ENCODE measurements around the gene S100A16. TPM values are rescaled to one million over a fixed set of nuclear protein-coding genes. Genes with fewer than 3 reads are reported as not detected.
A peak's percentile ranks its signal among the peaks of the same experiment; 100 is the strongest.
"Not testable (repeated sequence)": the region's sequence is repeated elsewhere in the genome, so short reads cannot be mapped to it uniquely, and the experiment has no call there.

Gene S100A16
- total and polyA plus RNA-seq, 5 donors from 2014 or later: not detected

- H3K27ac ChIP-seq (ENCODE audit: insufficient read depth, low read length, poor library complexity, severe bottlenecking): no peak overlapping the region
- H3K9me3 Mint-ChIP-seq: no peaks in the 10 kb centered on the region
- H3K4me1 Mint-ChIP-seq: no peaks in the 10 kb centered on the region
- H3K27me3 Mint-ChIP-seq: peaks cover 33% of the 10 kb centered on the region
- no peak overlapping the region for H3K4me3 Mint-ChIP-seq
- H3K27ac Mint-ChIP-seq: peak overlapping the region in 1 of 3 donors; percentile 39
- H3K4me1 ChIP-seq (ENCODE audit: control insufficient read depth, insufficient read depth, low read length, poor library complexity, severe bottlenecking): no peaks in the 10 kb centered on the region
- DNase-seq (no peak), ATAC-seq (ENCODE audit: low read depth in 2 of 2) (no peak)
- no peaks in the 10 kb centered on the region for H3K36me3 ChIP-seq (ENCODE audit: control insufficient read depth, insufficient read depth, low read length)
- H3K9me3 ChIP-seq (ENCODE audit: control insufficient read depth in 2 of 2, low read length in 2 of 2): no peaks in the 10 kb centered on the region
- H3K36me3 Mint-ChIP-seq: no peaks in the 10 kb centered on the region
- H3K27me3 ChIP-seq (ENCODE audit: control insufficient read depth, insufficient read depth, low read length): peaks cover 14% of the 10 kb centered on the region
- no peak overlapping the region for H3K4me3 ChIP-seq (ENCODE audit: low read depth, low read length)
Observed at GRCh38 chr1:153578490-153578889, 34.4 kb downstream of the S100A16 start.

- Mint-ChIP-seq H3K4me3 (no peak overlapping the region), H3K4me1 (peaks cover 0 to 6% (median 1%) of the 10 kb centered on the region in 4 donors), H3K9me3 (no peaks in the 10 kb centered on the region), H3K27me3 (peaks cover 35% of the 10 kb centered on the region), H3K36me3 (no peaks in the 10 kb centered on the region), H3K27ac (peak overlapping the region in 1 of 3 donors; percentile 37)
- Histone ChIP-seq H3K4me3 (ENCODE audit: low read depth, low read length) (no peak overlapping the region), H3K36me3 (ENCODE audit: control insufficient read depth, insufficient read depth, low read length) (no peaks in the 10 kb centered on the region), H3K27ac (ENCODE audit: insufficient read depth, low read length, poor library complexity, severe bottlenecking) (no peak overlapping the region), H3K9me3 (ENCODE audit: control insufficient read depth in 2 of 2, low read length in 2 of 2) (no peaks in the 10 kb centered on the region), H3K27me3 (ENCODE audit: control insufficient read depth, insufficient read depth, low read length) (peaks cover 14% of the 10 kb centered on the region), H3K4me1 (ENCODE audit: control insufficient read depth, insufficient read depth, low read length, poor library complexity, severe bottlenecking) (no peaks in the 10 kb centered on the region)
- ATAC-seq (ENCODE audit: low read depth in 2 of 2) (no peak), DNase-seq (no peak)
Observed at GRCh38 chr1:153577624-153578051, 35.3 kb downstream of the S100A16 start.

GRCh38 chr1:153577138-153577537, 35.8 kb downstream of the S100A16 start:
- Histone ChIP-seq H3K27ac (ENCODE audit: insufficient read depth, low read length, poor library complexity, severe bottlenecking) (no peak overlapping the region), H3K4me1 (ENCODE audit: control insufficient read depth, insufficient read depth, low read length, poor library complexity, severe bottlenecking) (no peaks in the 10 kb centered on the region), H3K4me3 (ENCODE audit: low read depth, low read length) (no peak overlapping the region), H3K36me3 (ENCODE audit: control insufficient read depth, insufficient read depth, low read length) (no peaks in the 10 kb centered on the region), H3K9me3 (ENCODE audit: control insufficient read depth in 2 of 2, low read length in 2 of 2) (no peaks in the 10 kb centered on the region), H3K27me3 (ENCODE audit: control insufficient read depth, insufficient read depth, low read length) (peaks cover 14% of the 10 kb centered on the region)
- peaks cover 37% of the 10 kb centered on the region for H3K27me3 Mint-ChIP-seq
- H3K4me1 Mint-ChIP-seq: peaks cover 0 to 9% (median 2%) of the 10 kb centered on the region in 4 donors
- H3K9me3 Mint-ChIP-seq: no peaks in the 10 kb centered on the region
- DNase-seq (no peak), ATAC-seq (ENCODE audit: low read depth in 2 of 2) (no peak)
- no peak overlapping the region for H3K4me3 Mint-ChIP-seq
- H3K36me3 Mint-ChIP-seq: no peaks in the 10 kb centered on the region
- H3K27ac Mint-ChIP-seq: no peak overlapping the region

- H3K27ac Mint-ChIP-seq; H3K36me3 ChIP-seq (ENCODE audit: control insufficient read depth, insufficient read depth, low read length); H3K9me3 ChIP-seq (ENCODE audit: control insufficient read depth in 2 of 2, low read length in 2 of 2); DNase-seq; H3K27ac ChIP-seq (ENCODE audit: insufficient read depth, low read length, poor library complexity, severe bottlenecking); H3K4me1 Mint-ChIP-seq; H3K36me3 Mint-ChIP-seq; H3K9me3 Mint-ChIP-seq; H3K4me3 Mint-ChIP-seq; ATAC-seq (ENCODE audit: low read depth in 2 of 2); H3K4me1 ChIP-seq (ENCODE audit: control insufficient read depth, insufficient read depth, low read length, poor library complexity, severe bottlenecking); H3K4me3 ChIP-seq (ENCODE audit: low read depth, low read length): not testable (repeated sequence)
- peaks cover 37% of the 10 kb centered on the region for H3K27me3 Mint-ChIP-seq
- peaks cover 14% of the 10 kb centered on the region for H3K27me3 ChIP-seq (ENCODE audit: control insufficient read depth, insufficient read depth, low read length)
Observed at GRCh38 chr1:153575497-153575896, 37.4 kb downstream of the S100A16 start.

GRCh38 chr1:153575081-153575491, 37.9 kb downstream of the S100A16 start:
- H3K36me3 Mint-ChIP-seq; H3K36me3 ChIP-seq (ENCODE audit: control insufficient read depth, insufficient read depth, low read length); DNase-seq; H3K9me3 Mint-ChIP-seq; ATAC-seq (ENCODE audit: low read depth in 2 of 2); H3K4me3 ChIP-seq (ENCODE audit: low read depth, low read length); H3K4me1 ChIP-seq (ENCODE audit: control insufficient read depth, insufficient read depth, low read length, poor library complexity, severe bottlenecking); H3K27ac ChIP-seq (ENCODE audit: insufficient read depth, low read length, poor library complexity, severe bottlenecking); H3K27ac Mint-ChIP-seq; H3K4me1 Mint-ChIP-seq; H3K9me3 ChIP-seq (ENCODE audit: control insufficient read depth in 2 of 2, low read length in 2 of 2); H3K4me3 Mint-ChIP-seq: not testable (repeated sequence)
- peaks cover 14% of the 10 kb centered on the region for H3K27me3 ChIP-seq (ENCODE audit: control insufficient read depth, insufficient read depth, low read length)
- H3K27me3 Mint-ChIP-seq: peaks cover 36% of the 10 kb centered on the region

- ATAC-seq (ENCODE audit: low read depth in 2 of 2) (no peak), DNase-seq (no peak)
- H3K9me3 ChIP-seq (ENCODE audit: control insufficient read depth in 2 of 2, low read length in 2 of 2): no peaks in the 10 kb centered on the region
- peaks cover 12% of the 10 kb centered on the region for H3K27me3 ChIP-seq (ENCODE audit: control insufficient read depth, insufficient read depth, low read length)
- Mint-ChIP-seq H3K36me3 (no peaks in the 10 kb centered on the region), H3K9me3 (no peaks in the 10 kb centered on the region), H3K4me3 (no peak overlapping the region), H3K4me1 (peaks cover 0 to 20% (median 9%) of the 10 kb centered on the region in 4 donors), H3K27ac (no peak overlapping the region), H3K27me3 (peaks cover 31% of the 10 kb centered on the region)
- no peak overlapping the region for H3K4me3 ChIP-seq (ENCODE audit: low read depth, low read length)
- H3K27ac ChIP-seq (ENCODE audit: insufficient read depth, low read length, poor library complexity, severe bottlenecking): no peak overlapping the region
- H3K36me3 ChIP-seq (ENCODE audit: control insufficient read depth, insufficient read depth, low read length): no peaks in the 10 kb centered on the region
- H3K4me1 ChIP-seq (ENCODE audit: control insufficient read depth, insufficient read depth, low read length, poor library complexity, severe bottlenecking): peaks cover 6% of the 10 kb centered on the region
Observed at GRCh38 chr1:153573351-153573750, 39.6 kb downstream of the S100A16 start.

- DNase-seq (peak in 2 of 3 donors; percentile 39 to 70), ATAC-seq (ENCODE audit: low read depth in 2 of 2) (peak; percentile 57 to 79)
- H3K9me3 Mint-ChIP-seq: no peaks in the 10 kb centered on the region
- Histone ChIP-seq H3K4me1 (ENCODE audit: control insufficient read depth, insufficient read depth, low read length, poor library complexity, severe bottlenecking) (peaks cover 13% of the 10 kb centered on the region), H3K27me3 (ENCODE audit: control insufficient read depth, insufficient read depth, low read length) (peaks cover 6% of the 10 kb centered on the region), H3K4me3 (ENCODE audit: low read depth, low read length) (no peak overlapping the region), H3K9me3 (ENCODE audit: control insufficient read depth in 2 of 2, low read length in 2 of 2) (no peaks in the 10 kb centered on the region), H3K36me3 (ENCODE audit: control insufficient read depth, insufficient read depth, low read length) (no peaks in the 10 kb centered on the region), H3K27ac (ENCODE audit: insufficient read depth, low read length, poor library complexity, severe bottlenecking) (no peak overlapping the region)
- H3K36me3 Mint-ChIP-seq: no peaks in the 10 kb centered on the region
- H3K4me1 Mint-ChIP-seq: peaks cover 0 to 27% (median 16%) of the 10 kb centered on the region in 4 donors
- no peak overlapping the region for H3K27ac Mint-ChIP-seq
- H3K4me3 Mint-ChIP-seq: no peak overlapping the region
- H3K27me3 Mint-ChIP-seq: peaks cover 25% of the 10 kb centered on the region
Observed at GRCh38 chr1:153572569-153573015, 40.3 kb downstream of the S100A16 start.

GRCh38 chr1:153571706-153572105, 41.2 kb downstream of the S100A16 start:
- DNase-seq (no peak), ATAC-seq (ENCODE audit: low read depth in 2 of 2) (no peak)
- H3K4me1 ChIP-seq (ENCODE audit: control insufficient read depth, insufficient read depth, low read length, poor library complexity, severe bottlenecking): peaks cover 21% of the 10 kb centered on the region
- no peaks in the 10 kb centered on the region for H3K9me3 ChIP-seq (ENCODE audit: control insufficient read depth in 2 of 2, low read length in 2 of 2)
- H3K4me1 Mint-ChIP-seq: peaks cover 0 to 34% (median 21%) of the 10 kb centered on the region in 4 donors
- no peaks in the 10 kb centered on the region for H3K36me3 Mint-ChIP-seq
- H3K27me3 ChIP-seq (ENCODE audit: control insufficient read depth, insufficient read depth, low read length): peaks cover 2% of the 10 kb centered on the region
- no peaks in the 10 kb centered on the region for H3K9me3 Mint-ChIP-seq
- H3K27ac Mint-ChIP-seq: peak overlapping the region in 1 of 3 donors; percentile 4
- no peak overlapping the region for H3K27ac ChIP-seq (ENCODE audit: insufficient read depth, low read length, poor library complexity, severe bottlenecking)
- H3K27me3 Mint-ChIP-seq: peaks cover 18% of the 10 kb centered on the region
- no peaks in the 10 kb centered on the region for H3K36me3 ChIP-seq (ENCODE audit: control insufficient read depth, insufficient read depth, low read length)
- H3K4me3 Mint-ChIP-seq: no peak overlapping the region
- H3K4me3 ChIP-seq (ENCODE audit: low read depth, low read length): no peak overlapping the region

Data from CD4-positive, CD25-positive, alpha-beta regulatory T cell (primary cell).